NCI-H1930 (cell line): ENCODE data around the gene FOXP3.
"Not testable (repeated sequence)": the region's sequence is repeated elsewhere in the genome, so short reads cannot be mapped to it uniquely, and the experiment has no call there.

Experiments used
- DNase-seq, 2 experiments: peaks; one replicate each; lab custom pipeline; 2025; lab: John Stamatoyannopoulos, UW

The FOXP3 gene, protein sequence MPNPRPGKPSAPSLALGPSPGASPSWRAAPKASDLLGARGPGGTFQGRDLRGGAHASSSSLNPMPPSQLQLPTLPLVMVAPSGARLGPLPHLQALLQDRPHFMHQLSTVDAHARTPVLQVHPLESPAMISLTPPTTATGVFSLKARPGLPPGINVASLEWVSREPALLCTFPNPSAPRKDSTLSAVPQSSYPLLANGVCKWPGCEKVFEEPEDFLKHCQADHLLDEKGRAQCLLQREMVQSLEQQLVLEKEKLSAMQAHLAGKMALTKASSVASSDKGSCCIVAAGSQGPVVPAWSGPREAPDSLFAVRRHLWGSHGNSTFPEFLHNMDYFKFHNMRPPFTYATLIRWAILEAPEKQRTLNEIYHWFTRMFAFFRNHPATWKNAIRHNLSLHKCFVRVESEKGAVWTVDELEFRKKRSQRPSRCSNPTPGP

DNA sequence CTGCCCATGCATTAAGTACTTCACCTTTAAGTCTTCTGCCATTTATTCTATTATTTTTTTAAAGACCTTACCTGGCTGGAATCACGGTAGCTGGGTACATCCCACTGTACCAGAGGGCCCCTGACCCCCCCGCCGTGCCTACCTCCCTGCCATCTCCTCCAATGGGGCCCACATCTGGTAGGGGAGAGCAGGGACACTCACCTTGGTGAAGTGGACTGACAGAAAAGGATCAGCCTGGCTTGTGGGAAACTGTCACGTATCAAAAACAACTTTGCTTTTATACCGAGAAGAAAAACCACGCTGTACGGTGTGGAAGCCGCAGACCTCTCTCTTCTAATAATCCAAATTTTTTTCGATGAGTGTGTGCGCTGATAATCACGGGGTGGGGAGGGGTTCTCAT lies at the start of gene FOXP3:
Gene FOXP3, minus strand, starts transcription at position 251 of the 400 bp plus-strand sequence. CDS start 6,205 bp downstream, outside the sequence.
- no peak for DNase-seq

DNA sequence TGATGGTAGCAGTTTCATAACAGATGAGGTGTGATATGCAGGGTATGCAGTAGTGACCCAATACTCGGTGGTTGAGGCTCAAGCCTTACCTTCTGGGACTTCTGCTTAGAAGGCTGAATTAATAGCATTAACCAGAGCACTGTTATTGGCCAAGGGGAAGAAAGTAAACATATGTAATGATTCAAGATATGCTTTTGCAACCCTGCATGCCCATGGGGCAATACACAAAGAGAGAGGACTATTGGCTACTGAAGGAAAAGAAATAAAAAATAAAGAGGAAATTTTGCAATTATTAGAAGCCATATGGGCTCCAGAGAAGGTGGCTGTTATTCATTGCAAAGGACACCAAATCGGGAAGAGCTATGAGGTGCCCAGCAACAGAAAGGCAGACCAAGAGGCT lies 47.7 kb upstream of the FOXP3 start:
- no peak for DNase-seq

DNA sequence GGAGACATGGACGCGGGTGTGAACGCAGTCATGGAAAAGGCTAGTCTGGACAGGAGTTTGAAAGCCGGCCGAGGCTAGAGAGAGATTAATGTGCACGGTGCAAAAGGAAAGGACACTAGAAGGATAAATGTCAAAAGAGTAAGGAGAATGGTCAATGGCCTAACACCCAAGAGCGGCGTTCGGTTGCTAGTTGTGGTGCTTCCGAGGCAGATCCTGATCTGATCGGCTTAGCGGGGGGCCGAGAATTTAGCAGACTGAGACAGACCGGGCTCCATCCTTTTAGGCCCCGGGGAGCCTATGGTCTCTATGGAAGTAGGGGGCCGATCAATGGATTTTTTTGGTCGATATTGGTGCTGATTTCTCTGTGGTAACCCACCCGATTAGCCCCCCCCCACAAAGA lies 45.9 kb upstream of the FOXP3 start:
- no peak for DNase-seq

DNA sequence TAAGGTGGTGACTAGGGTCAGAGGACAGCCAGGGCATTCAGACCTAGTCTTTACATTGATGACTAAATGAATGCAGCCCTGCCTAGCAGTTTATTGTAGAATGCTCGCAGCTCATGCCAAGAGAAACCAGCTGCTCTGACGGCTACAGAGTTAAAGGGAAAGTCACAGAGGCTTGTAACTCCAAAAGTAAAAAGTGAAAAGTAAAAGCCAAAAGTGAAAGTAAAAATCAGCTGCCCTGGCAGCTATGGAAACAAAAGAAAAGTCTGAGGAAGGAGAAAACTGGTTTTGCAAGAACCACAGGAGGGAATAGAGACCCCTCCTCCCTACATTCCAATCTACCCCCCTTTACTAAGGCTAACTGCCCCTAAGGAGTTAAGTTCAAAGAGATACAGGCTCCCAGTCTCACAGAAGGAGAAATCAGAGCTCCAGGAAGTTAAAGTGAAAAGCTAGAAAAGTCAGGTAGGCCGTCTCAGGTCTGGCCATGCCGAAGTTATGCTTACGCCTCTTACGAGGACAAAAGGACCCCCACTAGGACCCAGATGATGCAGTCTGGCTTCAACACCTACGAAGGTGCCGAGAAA lies 45.0 kb upstream of the FOXP3 start:
- DNase-seq: no peak

DNA sequence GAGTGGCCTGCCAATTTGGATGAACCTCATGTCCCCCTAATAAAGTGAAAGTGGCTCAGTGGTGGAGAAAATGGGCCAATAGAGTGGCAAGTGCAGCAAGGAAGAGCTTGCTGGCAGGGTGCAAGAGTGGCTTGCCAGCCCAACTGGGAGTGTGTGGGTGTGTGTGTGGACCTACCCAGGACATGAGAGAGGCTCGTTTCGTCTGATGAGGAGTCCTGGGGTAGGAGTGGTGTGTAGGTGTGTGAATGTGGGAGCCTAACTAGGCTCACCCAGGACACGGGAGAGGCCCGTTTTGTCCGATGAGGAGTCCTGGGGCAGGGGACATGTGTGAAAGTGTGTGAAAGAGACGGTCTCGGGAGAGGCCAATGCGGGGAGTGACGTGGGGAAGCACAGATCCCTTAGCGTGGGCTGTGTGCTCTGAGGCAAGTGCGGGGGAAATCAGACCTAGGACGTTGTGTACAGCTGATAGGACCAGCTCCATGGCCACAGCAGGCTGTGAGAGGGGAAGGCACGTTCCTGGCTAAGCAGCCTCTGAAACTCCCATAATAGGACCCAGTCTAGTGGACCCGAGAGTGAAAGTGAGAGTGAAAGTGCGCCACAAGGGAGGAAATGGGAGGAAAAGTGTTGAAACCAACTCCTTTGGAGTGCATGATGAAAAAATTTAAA lies 44.2 kb upstream of the FOXP3 start:
- DNase-seq: no peak

DNA sequence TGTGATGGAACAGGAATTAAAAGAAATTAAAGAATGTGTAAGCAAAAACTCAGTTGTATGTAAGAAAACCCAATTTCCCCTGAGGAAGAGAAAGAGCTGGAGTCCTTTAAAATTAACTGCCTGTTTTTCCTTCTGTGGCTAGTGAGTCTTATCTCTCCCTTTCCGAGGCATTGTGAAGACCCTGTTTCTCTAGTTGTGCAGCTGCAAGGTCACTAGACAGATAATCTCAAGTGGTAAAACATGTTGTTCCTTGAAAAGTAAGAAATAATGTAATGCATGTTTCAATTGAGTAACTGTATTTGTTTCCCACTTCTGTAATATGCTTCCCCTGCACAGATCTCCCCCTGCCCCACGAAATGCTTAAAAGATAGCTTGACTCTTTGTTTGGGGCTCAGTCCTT lies 43.3 kb upstream of the FOXP3 start:
- DNase-seq: not testable (repeated sequence)

DNA sequence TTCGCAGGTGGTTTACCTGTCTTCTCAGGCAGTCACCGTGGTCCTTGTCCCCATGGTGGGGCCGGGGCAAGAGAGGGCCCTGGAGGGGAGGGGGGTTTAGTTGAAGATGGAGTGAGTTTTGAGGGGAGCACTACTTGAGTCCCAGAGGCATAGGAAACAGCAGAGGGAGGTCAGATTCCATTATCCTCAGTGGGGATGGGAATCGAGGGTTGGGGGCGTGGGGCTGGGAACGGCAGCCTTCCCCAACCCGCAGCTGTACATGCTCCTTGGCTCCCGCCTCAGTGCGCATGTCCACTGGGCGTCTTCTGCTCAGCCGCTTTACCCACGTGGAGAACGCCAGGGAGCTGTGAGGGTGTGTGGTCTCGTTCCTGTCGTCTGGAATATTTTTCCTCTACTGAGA lies 38.8 kb upstream of the FOXP3 start, which contains the start of gene GAGE10:
Gene GAGE10, plus strand, starts transcription at position 301 of the 400 bp plus-strand sequence. CDS start 1,214 bp downstream, outside the sequence.
- no peak for DNase-seq

DNA sequence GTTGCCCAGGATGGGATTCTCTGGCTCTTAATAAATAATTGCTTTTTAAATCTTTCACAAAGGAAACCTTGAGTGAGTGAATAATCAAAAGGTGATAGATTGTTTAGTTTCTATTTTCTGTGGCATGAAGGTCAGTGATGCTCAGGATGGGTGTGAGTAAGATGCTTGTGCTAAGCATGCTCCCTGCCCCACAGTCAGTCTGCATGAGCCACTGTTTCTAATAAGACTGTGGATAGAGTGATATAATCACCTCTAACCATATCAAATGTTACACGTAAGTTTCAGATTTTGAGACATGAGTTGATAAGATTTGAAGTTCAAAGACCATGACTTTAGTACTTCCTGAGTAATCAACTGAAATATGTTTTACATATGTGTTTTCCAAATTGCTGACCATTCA lies 36.2 kb upstream of the FOXP3 start:
- DNase-seq: no peak

DNA sequence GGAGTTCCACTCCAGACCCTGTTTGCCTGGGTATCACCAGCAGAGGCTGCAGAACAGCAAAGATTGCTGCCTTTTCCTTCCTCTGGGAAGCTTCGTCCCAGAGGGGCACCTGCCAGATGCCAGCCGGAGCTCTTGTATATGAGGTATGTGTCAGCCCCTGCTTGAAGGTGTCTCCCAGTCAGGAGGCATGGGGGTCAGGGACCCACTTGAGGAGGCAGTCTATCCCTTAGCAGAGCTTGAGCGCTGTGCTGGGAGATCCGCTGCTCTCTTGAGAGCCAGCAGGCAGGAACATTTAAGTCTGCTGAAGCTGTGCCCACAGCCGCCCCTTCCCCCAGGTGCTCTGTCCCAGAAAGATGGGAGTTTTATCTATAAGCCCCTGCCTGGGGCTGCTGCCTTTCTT lies 34.8 kb upstream of the FOXP3 start:
- DNase-seq: not testable (repeated sequence)

DNA sequence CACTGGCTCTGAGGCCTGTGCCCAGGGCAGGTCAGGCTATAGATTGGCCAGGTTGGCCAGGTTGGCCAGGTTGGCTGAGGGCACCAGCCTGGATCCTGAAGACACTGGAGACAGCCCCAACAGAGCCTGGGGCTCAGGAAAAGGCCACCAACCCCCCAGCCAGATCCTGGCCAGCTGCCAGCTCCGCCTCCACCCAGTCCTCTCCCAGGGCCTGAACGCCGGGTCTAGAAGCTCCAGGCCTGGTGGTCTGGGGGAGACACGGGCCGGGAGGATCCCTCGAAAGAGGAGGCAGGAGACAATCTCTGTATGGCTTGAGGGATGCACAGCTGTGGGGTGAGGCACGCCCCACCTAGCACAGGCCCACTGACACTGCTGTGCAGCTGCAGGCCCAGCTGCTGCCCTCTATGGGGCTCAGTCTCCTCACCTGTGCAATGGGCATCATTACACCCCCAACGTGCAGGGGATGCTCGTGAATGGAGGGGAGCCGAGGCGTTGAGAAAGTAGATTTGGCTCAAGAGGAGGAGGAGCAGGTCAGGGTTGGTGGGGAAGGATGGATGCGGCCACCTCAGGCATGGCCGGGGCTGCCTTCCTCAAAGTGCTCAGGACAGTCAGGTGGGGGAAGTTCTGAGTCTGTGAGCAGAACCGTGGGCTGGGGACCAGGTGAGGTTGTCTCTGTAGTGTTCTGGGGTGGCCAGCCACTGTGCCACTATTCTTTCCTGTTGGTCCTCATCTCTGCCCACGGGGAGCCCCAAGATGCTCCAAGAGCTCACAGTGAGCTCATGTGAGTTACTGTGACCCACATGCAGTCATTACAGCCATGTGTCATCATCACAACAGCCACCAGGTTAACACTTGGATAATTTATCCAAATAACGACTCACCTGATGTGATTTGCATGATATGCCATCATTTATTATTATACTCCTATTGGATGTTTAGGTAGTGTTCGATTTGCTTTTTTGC lies 28.2 kb upstream of the FOXP3 start:
- DNase-seq: no peak

DNA sequence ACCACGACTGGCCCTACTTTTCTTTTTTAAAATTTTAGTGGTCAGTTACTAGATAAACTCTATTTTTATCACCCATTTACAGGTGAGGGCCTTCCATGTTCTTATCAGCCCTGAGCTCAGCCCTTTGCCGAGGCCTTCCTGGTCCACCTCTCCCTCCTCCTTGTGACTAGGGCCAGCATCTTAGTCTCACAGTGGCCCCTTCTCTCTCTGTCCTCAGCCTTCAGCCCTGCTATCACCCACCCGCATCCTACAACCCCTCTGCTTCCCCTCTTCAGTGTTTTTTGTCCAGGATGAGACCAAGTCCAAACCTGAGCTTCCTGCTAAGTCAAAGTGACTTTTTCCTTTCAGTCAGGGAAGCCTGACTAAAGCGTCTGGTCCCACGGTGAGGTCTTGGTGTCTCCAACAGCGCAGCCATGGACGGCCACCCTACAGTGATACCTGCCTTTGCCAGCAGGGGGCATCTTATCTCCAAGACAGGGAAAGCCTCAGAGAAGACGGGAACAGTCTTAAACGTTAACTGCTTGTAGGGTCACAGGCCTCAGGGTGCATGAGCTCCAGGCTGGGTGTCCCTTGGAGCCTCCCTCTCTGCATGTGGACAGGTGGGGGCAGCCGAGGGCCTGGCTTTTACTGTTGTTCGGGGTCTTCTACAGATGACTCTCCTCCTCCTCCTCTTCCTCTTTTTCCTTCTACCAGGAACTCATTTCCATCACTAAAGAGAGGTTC lies 27.3 kb upstream of the FOXP3 start:
- peak; percentile 23 to 30 for DNase-seq

DNA sequence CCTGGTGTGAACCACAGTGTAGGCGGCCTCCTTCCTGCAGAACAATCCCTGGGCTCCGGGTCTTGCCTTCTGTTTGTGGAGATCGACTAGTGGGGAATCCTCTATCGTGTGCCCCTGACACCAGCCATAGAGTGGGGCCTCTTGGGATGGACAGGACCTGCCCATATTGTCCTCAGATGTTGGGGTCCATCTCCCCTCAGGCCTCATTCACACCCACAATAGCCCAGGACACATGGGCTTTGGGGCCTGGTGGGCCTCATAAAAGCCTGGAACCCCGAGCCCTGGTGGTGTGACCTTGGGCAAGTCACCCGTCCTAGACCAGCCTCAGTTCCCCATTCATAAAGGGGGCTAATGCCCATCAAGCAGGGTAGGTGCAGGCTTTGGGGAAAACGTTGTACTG lies 25.7 kb upstream of the FOXP3 start:
- DNase-seq: no peak

DNA sequence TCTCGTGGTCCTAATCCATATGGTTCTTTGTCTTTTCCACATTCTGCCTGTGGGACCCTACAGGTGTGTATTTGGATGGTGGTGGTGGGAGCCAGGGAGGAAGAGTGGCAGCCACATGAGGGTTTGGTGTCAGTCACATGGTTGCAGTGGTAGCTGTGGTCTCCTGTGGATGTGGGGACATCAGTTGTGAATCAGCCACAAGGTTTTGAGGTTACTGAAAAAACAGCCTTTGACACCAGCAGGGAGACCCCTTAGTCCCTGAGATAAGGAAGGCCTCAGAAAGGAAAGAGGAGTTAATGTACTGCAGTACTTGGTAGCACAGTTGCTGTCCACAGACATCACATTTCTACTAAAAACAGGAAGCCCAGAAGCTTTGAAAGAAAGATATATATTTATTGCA lies 23.2 kb upstream of the FOXP3 start:
- no peak for DNase-seq

DNA sequence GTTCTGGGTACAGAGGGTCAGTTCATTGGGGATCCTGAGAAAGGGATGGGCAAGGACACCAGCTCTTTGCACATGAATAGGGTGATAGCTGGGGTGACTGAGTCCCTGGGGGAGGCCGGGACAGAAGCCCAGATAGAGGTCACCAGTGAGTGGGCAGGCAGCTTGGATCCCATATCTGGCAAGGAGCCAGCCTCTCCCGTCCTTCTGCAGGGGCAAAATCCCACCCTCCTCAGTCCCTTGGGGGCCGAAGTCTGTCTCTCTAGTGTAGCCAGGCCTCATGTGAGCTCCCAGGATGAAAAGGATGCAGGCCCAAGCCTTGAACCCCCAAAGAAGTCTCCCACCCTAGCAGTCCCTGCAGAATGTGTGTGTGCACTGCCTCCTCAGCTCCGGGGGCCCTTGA lies 22.1 kb upstream of the FOXP3 start:
- no peak for DNase-seq

DNA sequence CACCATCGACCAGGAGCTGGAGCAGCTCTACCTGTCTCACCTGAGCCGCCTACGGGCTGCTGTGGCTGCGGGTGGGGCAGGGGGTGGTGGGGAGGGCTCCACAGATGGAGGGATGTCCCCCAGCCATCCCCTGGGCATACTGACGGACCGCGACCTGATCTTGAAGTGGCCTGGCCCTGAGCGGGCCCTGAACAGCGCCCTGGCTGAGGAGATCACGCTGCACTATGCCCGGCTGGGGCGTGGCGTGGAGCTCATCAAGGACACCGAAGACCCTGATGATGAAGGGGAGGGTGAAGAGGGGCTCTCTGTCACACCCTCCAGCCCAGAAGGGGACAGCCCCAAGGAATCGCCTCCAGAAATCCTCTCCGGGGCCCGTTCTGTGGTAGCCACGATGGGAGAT lies 21.6 kb upstream of the FOXP3 start:
- no peak for DNase-seq

DNA sequence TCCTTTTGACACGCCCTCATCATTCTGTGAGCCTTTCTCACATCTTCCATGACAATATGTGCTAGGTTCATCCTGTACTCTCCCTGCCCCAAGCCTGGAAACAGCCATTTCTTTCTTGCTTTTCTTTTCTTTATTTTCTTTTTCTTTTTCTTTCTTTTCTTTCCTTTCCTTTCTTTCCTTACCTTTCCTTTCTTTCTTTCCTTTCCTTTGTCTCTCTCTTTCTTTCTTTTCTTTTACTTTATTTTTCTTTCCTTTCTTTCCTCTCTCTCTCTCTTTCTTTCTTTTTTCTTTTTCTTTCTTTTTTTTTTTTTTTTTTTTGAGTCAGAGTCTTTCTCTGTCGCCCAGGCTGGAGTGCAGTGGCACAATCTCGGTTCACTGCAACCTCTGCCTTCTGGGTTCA lies 19.7 kb upstream of the FOXP3 start:
- DNase-seq: no peak

DNA sequence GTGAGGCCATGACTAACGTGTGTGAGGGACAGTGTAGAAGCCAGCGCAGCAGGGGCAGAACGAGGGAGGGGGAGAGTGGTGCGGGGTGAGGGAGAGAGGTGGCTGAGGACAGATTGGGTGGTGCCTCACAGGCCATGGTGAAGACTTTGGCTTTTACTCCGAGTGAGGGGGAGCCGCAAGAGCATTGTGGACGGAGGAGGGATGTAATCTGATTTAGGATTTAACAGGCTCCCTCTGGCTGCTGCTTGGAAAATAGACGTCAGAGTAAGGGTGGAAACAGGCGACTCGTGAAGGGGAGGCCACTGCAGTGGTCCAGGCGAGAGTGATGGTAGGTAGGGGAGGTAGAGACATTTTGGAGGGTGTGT lies 18.1 kb upstream of the FOXP3 start:
- no peak for DNase-seq

DNA sequence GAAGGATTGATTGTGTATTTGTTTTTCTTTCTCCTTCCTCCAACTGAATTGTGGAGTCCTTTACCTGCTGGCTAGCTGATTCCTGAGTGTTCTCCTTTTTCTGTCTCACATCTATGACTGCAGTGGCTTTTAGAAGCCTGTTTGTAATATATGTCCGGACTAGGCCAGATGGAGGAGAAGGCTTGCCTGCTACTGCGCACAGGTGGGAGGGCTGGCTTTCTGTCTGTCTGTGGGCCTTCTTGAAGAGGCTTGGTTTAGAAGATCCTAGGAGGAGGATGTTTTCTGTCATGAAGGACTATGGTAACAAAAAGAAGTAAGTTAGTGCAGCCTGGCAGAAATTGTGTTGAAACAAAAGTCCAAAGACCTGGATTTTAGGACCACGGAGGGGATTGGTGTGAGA lies 13.6 kb upstream of the FOXP3 start:
- no peak for DNase-seq

DNA sequence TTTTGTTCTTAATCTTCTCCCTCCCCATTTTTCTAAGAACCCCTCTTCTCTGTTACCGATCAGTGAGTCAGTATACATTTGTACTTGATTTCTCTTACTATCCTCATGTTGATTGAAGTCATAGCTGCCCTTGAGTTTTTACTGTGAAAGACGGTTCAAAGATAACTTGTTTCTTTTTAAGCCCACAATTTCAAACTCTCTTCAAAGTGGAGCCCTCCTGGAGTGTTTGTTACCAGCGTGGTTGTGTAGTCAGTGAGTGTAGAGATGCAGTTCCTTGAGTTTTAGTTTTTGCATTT lies 13.0 kb upstream of the FOXP3 start:
- DNase-seq: no peak

DNA sequence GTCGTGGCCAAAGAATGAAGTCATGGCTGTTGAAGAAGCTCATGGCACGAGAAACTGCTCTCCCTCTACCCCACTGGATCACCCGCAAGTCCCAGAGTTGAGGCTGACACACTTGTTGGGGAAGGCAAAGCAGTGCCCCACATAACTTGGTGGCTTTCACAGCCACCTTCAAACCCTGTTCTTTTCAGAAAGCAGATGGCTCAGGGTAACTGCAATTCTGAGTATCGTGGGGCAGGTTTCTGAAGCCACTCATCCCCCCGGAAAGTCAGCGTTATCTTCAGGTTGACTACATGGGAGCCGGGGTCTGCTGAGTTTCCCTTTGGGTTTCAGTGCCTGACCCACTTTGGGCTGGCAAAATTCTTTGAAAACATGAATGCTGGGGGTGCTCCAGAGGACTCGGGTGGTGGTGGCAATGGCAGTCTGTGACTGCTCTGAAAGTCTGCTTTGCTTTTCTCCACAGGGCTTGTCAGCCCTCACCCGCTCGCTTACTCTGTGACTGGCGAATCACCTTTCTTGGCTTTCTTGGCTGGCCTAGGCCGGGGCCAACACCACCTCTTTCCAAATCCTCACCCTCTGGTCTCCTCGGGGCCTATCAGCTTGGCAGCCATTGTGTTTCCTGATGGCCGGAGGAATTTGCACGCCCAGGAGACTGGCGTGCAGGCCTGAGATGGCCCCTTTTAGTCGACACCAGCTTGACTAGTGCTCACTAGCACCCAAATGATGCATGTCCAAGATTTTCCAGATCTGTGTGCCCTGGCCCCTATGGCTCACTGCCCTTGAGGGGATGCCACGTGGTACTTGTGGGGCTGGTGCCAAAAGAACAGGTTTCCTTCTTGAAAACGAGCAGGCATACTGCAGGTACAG lies 12.4 kb upstream of the FOXP3 start:
- DNase-seq: no peak

DNA sequence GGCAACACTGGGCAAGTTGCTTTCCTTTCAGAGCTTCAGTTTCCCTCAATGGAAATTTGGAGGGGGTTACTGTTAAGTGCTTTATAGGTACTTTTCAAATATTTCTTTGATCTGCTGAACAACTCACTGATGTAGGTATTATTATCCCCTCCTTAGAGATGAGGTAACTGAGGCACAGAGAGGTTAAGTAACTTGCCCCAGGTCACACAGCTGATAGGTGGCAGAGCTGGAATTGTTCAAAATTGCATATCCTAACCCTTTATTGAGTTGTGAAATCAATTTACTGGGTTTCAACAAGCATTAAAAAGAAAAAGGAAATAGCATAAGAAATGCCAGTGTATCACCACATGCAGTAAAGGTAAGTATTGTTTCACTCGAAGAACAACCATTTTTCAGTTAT lies 11.7 kb upstream of the FOXP3 start:
- no peak for DNase-seq
